ENCODE measurements around the gene CYP2W1. TPM values are rescaled to one million over a fixed set of nuclear protein-coding genes. Genes with fewer than 3 reads are reported as not detected.
A peak's percentile ranks its signal among the peaks of the same experiment; 100 is the strongest.
"Not testable (repeated sequence)": the region's sequence is repeated elsewhere in the genome, so short reads cannot be mapped to it uniquely, and the experiment has no call there.

CYP2W1 gene
- total RNA-seq, 2 experiments from 2014 or later: not detected

- peaks cover 10% of the 10 kb centered on the region for H3K4me1 Mint-ChIP-seq
- DNase-seq, H3K27me3 Mint-ChIP-seq, H3K4me3 Mint-ChIP-seq, H3K36me3 Mint-ChIP-seq, H3K9me3 Mint-ChIP-seq, H3K27ac Mint-ChIP-seq: not testable (repeated sequence)
These were observed 23.2 kb upstream of the CYP2W1 start for GRCh38 chr7:959740-960139.

- Mint-ChIP-seq H3K9me3 (no peaks in the 10 kb centered on the region), H3K4me1 (peaks cover 13% of the 10 kb centered on the region), H3K4me3 (no peak overlapping the region), H3K27ac (no peak overlapping the region), H3K27me3 (peaks cover 9% of the 10 kb centered on the region), H3K36me3 (peaks cover 3% of the 10 kb centered on the region)
- DNase-seq: no peak
These were observed 22.6 kb upstream of the CYP2W1 start for GRCh38 chr7:960269-960871.

GRCh38 chr7:960972-961371, 22.0 kb upstream of the CYP2W1 start:
- H3K27ac Mint-ChIP-seq, H3K36me3 Mint-ChIP-seq, DNase-seq, H3K4me3 Mint-ChIP-seq, H3K9me3 Mint-ChIP-seq, H3K27me3 Mint-ChIP-seq: not testable (repeated sequence)
- peaks cover 12% of the 10 kb centered on the region for H3K4me1 Mint-ChIP-seq

- H3K27ac Mint-ChIP-seq: no peak overlapping the region
- peaks cover 15% of the 10 kb centered on the region for H3K4me1 Mint-ChIP-seq
- no peak overlapping the region for H3K4me3 Mint-ChIP-seq
- H3K36me3 Mint-ChIP-seq: peaks cover 6% of the 10 kb centered on the region
- no peaks in the 10 kb centered on the region for H3K9me3 Mint-ChIP-seq
- H3K27me3 Mint-ChIP-seq: peaks cover 5% of the 10 kb centered on the region
- no peak for DNase-seq
These were observed 21.2 kb upstream of the CYP2W1 start for GRCh38 chr7:961546-962400.

- Mint-ChIP-seq H3K9me3 (no peaks in the 10 kb centered on the region), H3K4me3 (no peak overlapping the region), H3K27ac (no peak overlapping the region), H3K27me3 (peaks cover 5% of the 10 kb centered on the region), H3K36me3 (peaks cover 6% of the 10 kb centered on the region), H3K4me1 (peaks cover 19% of the 10 kb centered on the region)
- no peak for DNase-seq
These were observed 20.4 kb upstream of the CYP2W1 start for GRCh38 chr7:962401-963081.

- H3K27ac Mint-ChIP-seq: peak overlapping the region; percentile 74
- peaks cover 6% of the 10 kb centered on the region for H3K36me3 Mint-ChIP-seq
- DNase-seq: no peak
- no peaks in the 10 kb centered on the region for H3K9me3 Mint-ChIP-seq
- H3K4me1 Mint-ChIP-seq: peaks cover 19% of the 10 kb centered on the region
- peaks cover 5% of the 10 kb centered on the region for H3K27me3 Mint-ChIP-seq
- peak overlapping the region; percentile 59 for H3K4me3 Mint-ChIP-seq
These were observed 19.5 kb upstream of the CYP2W1 start for GRCh38 chr7:963236-964078.

- Mint-ChIP-seq H3K4me1 (peaks cover 19% of the 10 kb centered on the region), H3K27ac (no peak overlapping the region), H3K36me3 (peaks cover 6% of the 10 kb centered on the region), H3K27me3 (peaks cover 5% of the 10 kb centered on the region), H3K4me3 (no peak overlapping the region), H3K9me3 (no peaks in the 10 kb centered on the region)
- no peak for DNase-seq
These were observed 18.4 kb upstream of the CYP2W1 start for GRCh38 chr7:964401-965231.

- Mint-ChIP-seq H3K27me3 (peaks cover 5% of the 10 kb centered on the region), H3K36me3 (peaks cover 14% of the 10 kb centered on the region), H3K4me3 (no peak overlapping the region), H3K27ac (peak overlapping the region; percentile 9), H3K4me1 (peaks cover 25% of the 10 kb centered on the region), H3K9me3 (no peaks in the 10 kb centered on the region)
- no peak for DNase-seq
These were observed 16.5 kb upstream of the CYP2W1 start for GRCh38 chr7:966291-967069.

- DNase-seq: no peak
- Mint-ChIP-seq H3K4me1 (peaks cover 31% of the 10 kb centered on the region), H3K27ac (peak overlapping the region; percentile 38), H3K4me3 (no peak overlapping the region), H3K36me3 (peaks cover 16% of the 10 kb centered on the region), H3K9me3 (no peaks in the 10 kb centered on the region), H3K27me3 (no peaks in the 10 kb centered on the region)
These were observed 15.5 kb upstream of the CYP2W1 start for GRCh38 chr7:967361-968082.

- no peaks in the 10 kb centered on the region for H3K27me3 Mint-ChIP-seq
- no peak for DNase-seq
- peaks cover 20% of the 10 kb centered on the region for H3K36me3 Mint-ChIP-seq
- no peak overlapping the region for H3K27ac Mint-ChIP-seq
- H3K4me3 Mint-ChIP-seq: no peak overlapping the region
- H3K4me1 Mint-ChIP-seq: peaks cover 38% of the 10 kb centered on the region
- H3K9me3 Mint-ChIP-seq: no peaks in the 10 kb centered on the region
These were observed 14.5 kb upstream of the CYP2W1 start for GRCh38 chr7:968205-969105.

- no peaks in the 10 kb centered on the region for H3K9me3 Mint-ChIP-seq
- peaks cover 40% of the 10 kb centered on the region for H3K4me1 Mint-ChIP-seq
- H3K36me3 Mint-ChIP-seq: peaks cover 24% of the 10 kb centered on the region
- H3K27ac Mint-ChIP-seq: no peak overlapping the region
- no peak for DNase-seq
- H3K4me3 Mint-ChIP-seq: no peak overlapping the region
- no peaks in the 10 kb centered on the region for H3K27me3 Mint-ChIP-seq
These were observed 13.6 kb upstream of the CYP2W1 start for GRCh38 chr7:969403-969802.

GRCh38 chr7:970744-971143, 12.2 kb upstream of the CYP2W1 start:
- H3K9me3 Mint-ChIP-seq: no peaks in the 10 kb centered on the region
- no peaks in the 10 kb centered on the region for H3K27me3 Mint-ChIP-seq
- H3K27ac Mint-ChIP-seq: peak overlapping the region; percentile 35
- H3K4me3 Mint-ChIP-seq: no peak overlapping the region
- peaks cover 35% of the 10 kb centered on the region for H3K4me1 Mint-ChIP-seq
- peaks cover 24% of the 10 kb centered on the region for H3K36me3 Mint-ChIP-seq
- no peak for DNase-seq
